A673 (cell line): ENCODE data around the gene LHFPL2.

Source experiments
- EZH2 ChIP-seq: fragments of 200-600 bp; sonication (generic); IDR thresholded peaks from 2 replicates; pipeline ENCODE4 v1.6.1; 2017; ENCODE audit warnings: borderline replicate concordance, low read depth, mild to moderate bottlenecking, mixed read lengths, antibody characterized with exemption, low read length; ENCODE audit not compliant: poor library complexity, severe bottlenecking
- TF ChIP-seq, protein P1 (sequence below): fragments of 300-800, 200-600 bp; sonication (generic); conservative IDR thresholded peaks from 2 replicates; pipeline ENCODE4 v1.5.1; 2017; ENCODE audit warnings: low read depth, mild to moderate bottlenecking, antibody characterized with exemption, low read length, moderate library complexity, mixed read lengths

DNA sequence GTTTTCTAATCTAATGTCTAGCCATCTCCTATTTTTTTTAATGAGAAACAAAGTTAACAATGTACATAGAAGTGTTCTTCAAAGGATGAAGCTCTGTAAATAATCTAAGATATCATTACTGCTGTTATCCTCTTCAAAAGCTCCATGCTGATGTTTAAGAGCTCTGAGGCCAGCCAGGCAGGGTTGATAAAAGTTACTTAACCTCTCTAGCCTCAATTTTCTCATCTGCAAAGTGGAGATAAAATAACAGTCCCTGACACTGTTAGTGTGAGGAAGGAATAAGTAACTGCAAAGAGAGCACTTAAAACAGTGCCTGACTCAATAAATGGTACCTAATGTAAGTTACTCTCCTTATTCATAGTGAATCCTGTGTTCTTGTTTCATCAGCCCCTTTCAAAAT is 60.1 kb downstream of the LHFPL2 start:
- TF ChIP-seq, protein P1, sequence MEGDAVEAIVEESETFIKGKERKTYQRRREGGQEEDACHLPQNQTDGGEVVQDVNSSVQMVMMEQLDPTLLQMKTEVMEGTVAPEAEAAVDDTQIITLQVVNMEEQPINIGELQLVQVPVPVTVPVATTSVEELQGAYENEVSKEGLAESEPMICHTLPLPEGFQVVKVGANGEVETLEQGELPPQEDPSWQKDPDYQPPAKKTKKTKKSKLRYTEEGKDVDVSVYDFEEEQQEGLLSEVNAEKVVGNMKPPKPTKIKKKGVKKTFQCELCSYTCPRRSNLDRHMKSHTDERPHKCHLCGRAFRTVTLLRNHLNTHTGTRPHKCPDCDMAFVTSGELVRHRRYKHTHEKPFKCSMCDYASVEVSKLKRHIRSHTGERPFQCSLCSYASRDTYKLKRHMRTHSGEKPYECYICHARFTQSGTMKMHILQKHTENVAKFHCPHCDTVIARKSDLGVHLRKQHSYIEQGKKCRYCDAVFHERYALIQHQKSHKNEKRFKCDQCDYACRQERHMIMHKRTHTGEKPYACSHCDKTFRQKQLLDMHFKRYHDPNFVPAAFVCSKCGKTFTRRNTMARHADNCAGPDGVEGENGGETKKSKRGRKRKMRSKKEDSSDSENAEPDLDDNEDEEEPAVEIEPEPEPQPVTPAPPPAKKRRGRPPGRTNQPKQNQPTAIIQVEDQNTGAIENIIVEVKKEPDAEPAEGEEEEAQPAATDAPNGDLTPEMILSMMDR: no peak
- no peak for TF ChIP-seq EZH2
